IMR-90 (cell line): ENCODE data around the gene FHAD1. TPM values are rescaled to one million over a fixed set of nuclear protein-coding genes. Genes with fewer than 3 reads are reported as not detected.

Experiments
- ATAC-seq: fragments of 200-7000 bp; cut with Tn5 transposase; 2 replicates; pipeline ENCODE4 v1.9.1; 2020; ENCODE audit warnings: low read depth, mild to moderate bottlenecking, moderate library complexity
- BruUV-seq: library from RNA; stranded (reverse); fragments of 400-500 nt; replicated peaks from 2 replicates; lab custom pipeline; 2021; lab: Mats Ljungman, UMichigan
- CTCF ChIA-PET: fragments of 300-600 bp; formaldehyde crosslinking; extraction: SDS; loops from one replicate; lab custom pipeline; 2021; ENCODE audit warnings: antibody characterized with exemption; lab: Yijun Ruan, JAX
- POLR2A ChIA-PET: fragments of 300-600 bp; sonication (Branson Sonifier 250); formaldehyde crosslinking; loops from one replicate; lab custom pipeline; 2022; ENCODE audit warnings: antibody characterized with exemption; ENCODE audit not compliant: unreplicated experiment; lab: Charles Lee
- DNase-seq: peaks from one replicate; pipeline ENCODE4 v3.0.0; 2013
- H2AFZ ChIP-seq: replicated peaks from 2 replicates; pipeline ENCODE3; 2013; ENCODE audit warnings: low read length, mild to moderate bottlenecking; ENCODE audit not compliant: poor library complexity
- H2AK5ac ChIP-seq: 2 replicates; pipeline ENCODE4 v1.6.1; 2013; ENCODE audit warnings: low read depth, low read length, inconsistent platforms
- H2AK9ac ChIP-seq: replicated peaks from 2 replicates; pipeline ENCODE3; 2013; ENCODE audit warnings: mild to moderate bottlenecking, low read depth, low read length, moderate library complexity; ENCODE audit not compliant: poor library complexity
- H2BK120ac ChIP-seq: 2 replicates; pipeline ENCODE4 v1.6.1; 2013; ENCODE audit warnings: low read depth, low read length, inconsistent platforms
- H2BK15ac ChIP-seq: 3 replicates; pipeline ENCODE4 v1.6.1; 2013; ENCODE audit warnings: low read depth, low read length, inconsistent platforms
- H2BK20ac ChIP-seq: 2 replicates; pipeline ENCODE4 v1.6.1; 2013; ENCODE audit warnings: low read depth, mild to moderate bottlenecking, inconsistent platforms, low read length, moderate library complexity
- H2BK5ac ChIP-seq: 2 replicates; pipeline ENCODE4 v1.6.1; 2013; ENCODE audit warnings: mild to moderate bottlenecking, low read depth, low read length, inconsistent platforms; ENCODE audit not compliant: poor library complexity, severe bottlenecking
- H3K14ac ChIP-seq: replicated peaks from 2 replicates; pipeline ENCODE4 v1.6.1; 2013; ENCODE audit warnings: low read depth, low read length, inconsistent platforms
- H3K18ac ChIP-seq: 2 replicates; pipeline ENCODE4 v1.6.1; 2013; ENCODE audit warnings: low read depth, low read length, control low read depth
- H3K23ac ChIP-seq: 2 replicates; pipeline ENCODE4 v1.6.1; 2013; ENCODE audit warnings: low read depth, low read length, inconsistent platforms
- H3K27ac ChIP-seq: 2 replicates; pipeline ENCODE4 v1.5.1; 2013; ENCODE audit warnings: mild to moderate bottlenecking, control low read depth, low read length; ENCODE audit not compliant: insufficient read depth
- H3K27me3 ChIP-seq: 2 replicates; pipeline ENCODE4 v1.6.1; 2013; ENCODE audit warnings: low read length; ENCODE audit not compliant: control insufficient read depth, insufficient read depth
- H3K36me3 ChIP-seq: 2 replicates; pipeline ENCODE4 v1.6.1; 2013; ENCODE audit warnings: low read length, mixed read lengths; ENCODE audit not compliant: control insufficient read depth, insufficient read depth
- H3K4ac ChIP-seq: 2 replicates; pipeline ENCODE4 v1.6.1; 2013; ENCODE audit warnings: low read depth, low read length, inconsistent platforms
- H3K4me1 ChIP-seq: 2 replicates; pipeline ENCODE4 v1.6.1; 2013; ENCODE audit warnings: low read length, mixed read lengths; ENCODE audit not compliant: control insufficient read depth, insufficient read depth
- H3K4me2 ChIP-seq: 2 replicates; pipeline ENCODE4 v1.6.1; 2013; ENCODE audit warnings: low read depth, mild to moderate bottlenecking, control low read depth, low read length, moderate library complexity
- H3K4me3 ChIP-seq: 2 replicates; pipeline ENCODE4 v1.5.1; 2013; ENCODE audit warnings: low read depth, mild to moderate bottlenecking, control low read depth, low read length, moderate library complexity; ENCODE audit not compliant: insufficient read depth
- H3K56ac ChIP-seq: 2 replicates; pipeline ENCODE4 v1.6.1; 2013; ENCODE audit warnings: low read length, inconsistent platforms; ENCODE audit not compliant: insufficient read depth; ENCODE audit errors: extremely low read depth
- H3K79me1 ChIP-seq, 2 experiments: 2 replicates each; pipeline ENCODE4 v1.6.1; 2013; ENCODE audit warnings: low read length in 2 of 2, inconsistent platforms in 1 of 2, low read depth in 1 of 2
- H3K9ac ChIP-seq: 2 replicates; pipeline ENCODE4 v1.6.1; 2013; ENCODE audit warnings: low read depth, low read length, control low read depth
- H3K9me1 ChIP-seq: 2 replicates; pipeline ENCODE4 v1.6.1; 2013; ENCODE audit warnings: low read length, inconsistent platforms; ENCODE audit not compliant: insufficient read depth
- H3K9me3 ChIP-seq: 2 replicates; pipeline ENCODE4 v1.6.1; 2013; ENCODE audit warnings: low read length; ENCODE audit not compliant: control insufficient read depth, insufficient read depth
- H4K20me1 ChIP-seq: 2 replicates; pipeline ENCODE4 v1.6.1; 2013; ENCODE audit warnings: low read length, inconsistent platforms; ENCODE audit not compliant: insufficient read depth
- H4K5ac ChIP-seq: 2 replicates; pipeline ENCODE4 v1.6.1; 2013; ENCODE audit warnings: mild to moderate bottlenecking, low read depth, low read length, control low read depth
- H4K8ac ChIP-seq, 2 experiments: 2 replicates each; pipeline ENCODE4 v1.6.1; 2013; ENCODE audit warnings: low read depth in 2 of 2, low read length in 2 of 2, control low read depth in 1 of 2, inconsistent platforms in 1 of 2
- H4K91ac ChIP-seq: 2 replicates; pipeline ENCODE4 v1.6.1; 2013; ENCODE audit warnings: low read depth, low read length, inconsistent platforms; ENCODE audit not compliant: insufficient read depth
- BHLHE40 ChIP-seq: fragments of 150-350 bp; IDR thresholded peaks from 2 replicates; pipeline ENCODE4 v1.6.1; 2016; ENCODE audit warnings: mild to moderate bottlenecking, low read depth, low read length
- CEBPB ChIP-seq: IDR thresholded peaks from 2 replicates; pipeline ENCODE4 v1.6.1; 2012; ENCODE audit warnings: low read depth, low read length, improper control_type of control experiment
- CHD1 ChIP-seq: IDR thresholded peaks from 2 replicates; pipeline ENCODE4 v1.6.1; 2012; ENCODE audit warnings: low read depth, low read length, improper control_type of control experiment
- CTCF ChIP-seq: conservative IDR thresholded peaks from 2 replicates; pipeline ENCODE4 v1.5.1; 2012; ENCODE audit warnings: mild to moderate bottlenecking, low read depth, low read length, improper control_type of control experiment
- ELK1 ChIP-seq: fragments of 150-350 bp; IDR thresholded peaks from 2 replicates; pipeline ENCODE4 v1.6.1; 2016; ENCODE audit warnings: low read depth, mild to moderate bottlenecking, low read length, moderate library complexity, borderline replicate concordance
- FOS ChIP-seq: fragments of 150-350 bp; IDR thresholded peaks from 2 replicates; pipeline ENCODE4 v1.6.1; 2016; ENCODE audit warnings: low read depth, low read length
- MAFK ChIP-seq: IDR thresholded peaks from 2 replicates; pipeline ENCODE4 v1.6.1; 2012; ENCODE audit warnings: low read depth, low read length, improper control_type of control experiment
- MAZ ChIP-seq: IDR thresholded peaks from 2 replicates; pipeline ENCODE4 v1.6.1; 2012; ENCODE audit warnings: low read depth, mild to moderate bottlenecking, low read length, improper control_type of control experiment, moderate library complexity, borderline replicate concordance
- MXI1 ChIP-seq: IDR thresholded peaks from 2 replicates; pipeline ENCODE4 v1.6.1; 2012; ENCODE audit warnings: low read depth, mild to moderate bottlenecking, low read length, moderate library complexity, borderline replicate concordance
- NFE2L2 ChIP-seq: fragments of 150-350 bp; IDR thresholded peaks from 2 replicates; pipeline ENCODE4 v1.6.1; 2016; ENCODE audit warnings: low read depth, mild to moderate bottlenecking, low read length
- POLR2A ChIP-seq: IDR thresholded peaks from 2 replicates; pipeline ENCODE4 v1.6.1; 2012; ENCODE audit warnings: mild to moderate bottlenecking, low read depth, low read length
- RAD21 ChIP-seq: IDR thresholded peaks from 2 replicates; pipeline ENCODE4 v1.6.1; 2012; ENCODE audit warnings: low read length, improper control_type of control experiment
- RCOR1 ChIP-seq: IDR thresholded peaks from 2 replicates; pipeline ENCODE4 v1.6.1; 2012; ENCODE audit warnings: mild to moderate bottlenecking, low read length, improper control_type of control experiment; ENCODE audit not compliant: insufficient replicate concordance
- RFX5 ChIP-seq: IDR thresholded peaks from 2 replicates; pipeline ENCODE4 v1.8.0; 2012; ENCODE audit warnings: low read depth, mild to moderate bottlenecking, low read length, moderate library complexity
- SMC3 ChIP-seq: fragments of 150-350 bp; IDR thresholded peaks from 2 replicates; pipeline ENCODE4 v1.6.1; 2016; ENCODE audit warnings: low read depth, mild to moderate bottlenecking, antibody characterized with exemption, low read length, moderate library complexity
- WGBS, 2 experiments: methylation state at CpG; one replicate each; pipeline versions ENCODE4 v1.1.5 to v1.1.7; 2013; ENCODE audit warnings: missing lambda C conversion rate in 2 of 2; ENCODE audit not compliant: insufficient read length in 1 of 2; ENCODE audit errors: extremely low coverage in 2 of 2; 5-methylcytosine and 5-hydroxymethylcytosine counted together
- dilution Hi-C: fragments of 300-500 bp; cut with HindIII; formaldehyde crosslinking; loops from one replicate; pipeline ENCODE4 v1.14.3; 2018; ENCODE audit warnings: low sequenced_read_pairs; ENCODE audit not compliant: unreplicated experiment
- in situ Hi-C: fragments of 300-500 bp; cut with MboI; formaldehyde crosslinking; loops from 3 replicates; pipeline ENCODE4 v1.14.3; 2019; ENCODE audit warnings: low sequenced_read_pairs, inconsistent platforms, mixed read lengths
- intact Hi-C: fragments of 100-400 bp; cut with micrococcal nuclease; formaldehyde crosslinking; loops from 2 replicates; pipeline ENCODE4 v1.10.0; 2022
- polyA plus RNA-seq, 3 experiments: library from polyadenylated mRNA; depleted of rRNA; stranded (reverse); fragments of >200 nt; gene quantifications; 2 replicates each; pipeline ENCODE4 v1.2.3, GENCODE V29; 2012; ENCODE audit warnings: low replicate concordance in 1 of 3
- total RNA-seq: library from RNA; depleted of rRNA; stranded (reverse); fragments of >200 nt; gene quantifications from 2 replicates; pipeline ENCODE4 v1.2.3, GENCODE V29; 2012
- TF ChIP-seq, protein P1 (sequence below): fragments of 150-350 bp; IDR thresholded peaks from 2 replicates; pipeline ENCODE4 v1.6.1; 2017; ENCODE audit warnings: mild to moderate bottlenecking, antibody characterized with exemption, low read length, low read depth

Gene FHAD1
- total and polyA plus RNA-seq, 2 of the 4 experiments (the other 2 are of a cell fraction) = not detected

DNA sequence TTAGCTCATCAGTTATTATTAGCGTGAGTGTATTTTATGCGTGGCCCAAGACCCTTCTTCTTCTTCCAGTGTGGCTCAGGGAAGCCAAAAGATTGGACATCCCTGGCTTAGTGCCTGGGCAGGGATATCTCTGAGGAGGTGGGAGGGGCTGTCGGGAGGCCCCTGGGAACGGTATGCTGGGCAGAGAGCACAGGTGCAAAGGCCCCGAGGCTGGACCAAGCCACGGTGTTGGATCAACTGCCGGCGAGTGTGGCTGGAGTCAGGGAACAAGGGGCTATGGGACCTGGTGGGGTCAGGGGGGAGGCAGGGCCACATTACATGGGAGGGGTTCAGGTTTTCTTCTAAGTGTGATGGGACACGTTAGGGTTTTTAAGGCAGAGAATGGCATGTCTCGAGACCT lies 62.7 kb downstream of the FHAD1 start:
- Histone ChIP-seq H2BK20ac (no peak overlapping the region), H3K9ac (no peak overlapping the region), H3K4me1 (no peaks in the 10 kb centered on the region; the same call in 1 of the 2 replicates), H2AFZ (no peak overlapping the region), H3K14ac (no peak overlapping the region), H2AK9ac (no peak overlapping the region), H3K9me3 (peaks cover 7% of the 10 kb centered on the region), H4K20me1 (no peaks in the 10 kb centered on the region), H3K18ac (no peak overlapping the region), H2BK5ac (no peak overlapping the region), H3K79me1 (no peaks in the 10 kb centered on the region), H3K4ac (no peak overlapping the region), H2BK120ac (no peak overlapping the region), H3K4me2 (no peak overlapping the region), H3K27ac (no peak overlapping the region), H3K56ac (no peak overlapping the region), H2AK5ac (no peak overlapping the region), H4K8ac (no peak overlapping the region), H3K4me3 (no peak overlapping the region), H4K5ac (no peak overlapping the region), H3K36me3 (no peaks in the 10 kb centered on the region), H4K91ac (no peak overlapping the region), H3K9me1 (no peaks in the 10 kb centered on the region; the same call in 1 of the 2 replicates), H2BK15ac (no peak overlapping the region), H3K23ac (no peak overlapping the region), H3K27me3 (peaks cover 6% of the 10 kb centered on the region; the same call in 1 of the 2 replicates)
- in situ Hi-C loops (loop anchor here (10.0 kb wide), 1 partner anchor 195 kb away; no protein-coding TSS in a partner anchor), dilution Hi-C loops (no loop called here), intact Hi-C loops (no loop called here)
- no TSS peak for BruUV-seq
- POLR2A ChIA-PET = interaction anchor here (0.5 kb wide), 1 partner anchor 276 kb away, joined by 3 read pairs; no protein-coding TSS in a partner anchor
- DNase-seq = no peak
- CTCF ChIA-PET = no interaction called here
- WGBS, 2 experiments = 100% methylated on average over 2 of the region's 10 CpGs; no CpG with 5 or more reads in 1 of the 2 experiments
- ATAC-seq = no peak
- no peak for TF ChIP-seq RAD21
- no peak for TF ChIP-seq FOS
- no peak for TF ChIP-seq CEBPB
- no peak for TF ChIP-seq BHLHE40
- TF ChIP-seq MXI1 = no peak
- no peak for TF ChIP-seq POLR2A
- TF ChIP-seq RCOR1 = no peak
- TF ChIP-seq SMC3 = no peak
- TF ChIP-seq ELK1 = no peak
- no peak for TF ChIP-seq RFX5
- TF ChIP-seq MAZ = no peak
- TF ChIP-seq CHD1 = no peak
- TF ChIP-seq NFE2L2 = no peak
- TF ChIP-seq, protein P1, sequence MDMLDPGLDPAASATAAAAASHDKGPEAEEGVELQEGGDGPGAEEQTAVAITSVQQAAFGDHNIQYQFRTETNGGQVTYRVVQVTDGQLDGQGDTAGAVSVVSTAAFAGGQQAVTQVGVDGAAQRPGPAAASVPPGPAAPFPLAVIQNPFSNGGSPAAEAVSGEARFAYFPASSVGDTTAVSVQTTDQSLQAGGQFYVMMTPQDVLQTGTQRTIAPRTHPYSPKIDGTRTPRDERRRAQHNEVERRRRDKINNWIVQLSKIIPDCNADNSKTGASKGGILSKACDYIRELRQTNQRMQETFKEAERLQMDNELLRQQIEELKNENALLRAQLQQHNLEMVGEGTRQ = no peak
- TF ChIP-seq CTCF = no peak
- no peak for TF ChIP-seq MAFK
